ENCODE data around the gene ZNF574.

DNA sequence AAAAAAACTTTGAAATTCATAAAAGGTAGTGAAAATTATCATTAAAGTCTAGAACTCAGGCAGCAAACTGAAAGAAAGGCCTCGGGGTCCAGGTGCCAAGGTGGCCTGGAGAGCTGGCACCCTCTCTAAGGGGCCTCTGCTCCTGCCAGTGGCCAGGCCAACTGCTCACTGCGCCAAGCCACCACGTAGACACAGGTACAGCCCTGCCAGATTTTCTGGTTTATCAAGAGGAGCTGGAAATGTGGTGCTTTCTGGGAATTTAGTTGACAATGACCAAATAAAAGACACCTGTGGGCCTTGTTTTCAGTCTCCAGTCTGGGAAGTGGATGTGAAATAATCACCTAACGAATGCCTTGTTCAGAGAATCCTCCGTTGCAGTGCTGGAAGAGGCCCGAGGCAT lies 22.8 kb downstream of the ZNF574 start:
- TF ChIP-seq EP300 (IDR thresholded peaks at IDR 0.05; ENCODE audit: borderline replicate concordance in 1 of 2, low read depth in 2 of 2, low read length in 2 of 2) (no peak), BRCA1 (IDR thresholded peaks at IDR 0.05; ENCODE audit: low read depth, low read length) (no peak), JUN (IDR thresholded peaks at IDR 0.05; ENCODE audit: low read depth, low read length) (no peak)
